HG03135 (cell line): ENCODE measurements around the gene POMC.
"Not testable (repeated sequence)": the region's sequence is repeated elsewhere in the genome, so short reads cannot be mapped to it uniquely, and the experiment has no call there.

Source experiments
- ATAC-seq: cut with Tn5 transposase; IDR thresholded peaks from one replicate; pipeline ENCODE4 v1.9.1; 2021; ENCODE audit warnings: mild to moderate bottlenecking, moderate library complexity; ENCODE audit not compliant: unreplicated experiment

The POMC gene

DNA sequence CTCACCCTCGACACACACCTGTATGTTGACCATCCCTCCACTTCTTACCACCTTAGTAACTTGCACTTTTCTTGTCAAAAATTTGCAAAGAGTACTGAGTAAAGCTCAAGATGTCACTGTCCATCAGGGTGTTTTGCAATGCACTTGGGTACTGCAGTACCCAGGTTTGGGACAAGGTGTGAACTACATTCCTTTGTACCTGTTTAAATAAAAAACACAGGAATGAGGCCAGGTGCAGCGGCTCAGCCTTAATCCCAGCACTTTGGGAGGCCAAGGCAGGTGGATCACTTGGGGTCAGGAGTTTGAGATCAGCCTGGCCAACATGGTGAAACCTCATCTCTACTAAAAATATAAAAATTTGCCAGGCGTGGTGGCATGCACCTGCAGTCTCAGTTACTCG, 27.8 kb downstream of the POMC start:
- not testable (repeated sequence) for ATAC-seq

DNA sequence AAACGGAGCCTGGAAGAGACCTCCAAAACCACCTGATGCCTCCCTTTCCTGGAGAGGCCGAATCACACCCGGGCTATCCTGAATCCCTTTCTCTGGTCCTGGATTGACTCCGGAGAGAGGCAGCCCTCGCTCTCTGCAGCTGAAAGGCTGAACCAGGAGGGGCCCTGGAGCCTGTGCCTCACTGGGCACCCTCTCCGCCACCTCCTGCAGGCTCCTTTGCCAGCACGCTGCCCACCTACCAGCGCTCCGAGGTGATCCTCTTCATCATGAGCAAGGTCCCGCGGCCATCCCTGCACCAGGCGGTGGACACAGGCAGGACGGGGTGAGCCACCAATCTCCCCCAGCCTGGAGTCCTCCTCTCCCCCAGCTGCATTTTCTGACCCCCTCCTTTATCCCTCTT, 35.7 kb downstream of the POMC start:
- ATAC-seq = no peak

DNA sequence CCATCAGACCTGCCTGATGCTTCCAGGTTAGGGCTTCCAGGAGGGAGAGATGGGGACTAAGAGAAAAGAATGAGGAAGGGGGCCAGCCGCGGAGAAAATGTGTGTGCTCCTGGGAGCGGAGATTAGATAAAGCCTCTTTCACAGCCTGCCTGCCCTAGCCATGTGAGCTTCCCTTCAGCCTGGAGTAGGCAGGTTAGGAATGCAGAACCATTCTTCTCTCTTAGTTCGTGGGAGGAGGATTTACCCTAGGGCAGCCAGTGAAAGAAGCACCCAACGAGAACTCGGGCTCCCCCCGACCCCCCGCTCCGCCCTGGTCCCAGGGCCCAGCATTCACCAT, 36.1 kb downstream of the POMC start:
- no peak for ATAC-seq

DNA sequence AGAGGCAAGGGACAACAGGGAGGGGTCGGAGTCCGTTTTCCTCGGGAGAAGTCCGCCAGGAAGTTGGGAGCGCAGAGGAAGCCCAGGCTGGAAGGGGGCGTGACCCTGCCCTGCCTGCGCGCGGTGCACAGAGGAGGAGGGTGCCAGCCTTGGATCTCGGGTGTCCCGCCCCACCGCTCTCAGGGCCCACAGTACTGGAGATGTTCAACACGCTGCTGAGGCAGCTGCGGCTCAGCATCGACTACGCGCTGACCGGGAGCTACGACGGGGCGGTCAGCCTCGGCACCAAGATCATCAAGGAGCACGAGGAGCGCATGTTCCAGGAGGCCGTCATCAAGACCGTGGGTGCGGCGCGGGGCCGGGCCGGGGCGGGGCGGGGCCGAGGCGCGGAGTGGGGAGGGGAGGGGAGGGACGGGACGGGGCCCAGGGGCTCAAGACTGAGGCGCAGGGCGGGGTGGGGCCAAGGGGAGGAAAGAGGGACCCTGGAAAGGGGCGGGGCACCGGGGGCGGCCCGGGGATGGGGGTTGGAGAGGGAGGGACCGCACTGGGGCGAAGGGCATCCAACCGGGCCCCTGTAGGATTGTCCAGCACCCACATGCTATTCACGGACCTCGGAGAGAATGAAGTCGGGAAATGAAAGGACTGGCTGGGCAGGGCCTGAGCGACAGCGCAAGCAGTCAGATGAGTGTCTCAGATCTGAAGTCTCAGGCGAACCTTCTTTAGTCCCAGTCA, 36.6 kb downstream of the POMC start:
- ATAC-seq = no peak

DNA sequence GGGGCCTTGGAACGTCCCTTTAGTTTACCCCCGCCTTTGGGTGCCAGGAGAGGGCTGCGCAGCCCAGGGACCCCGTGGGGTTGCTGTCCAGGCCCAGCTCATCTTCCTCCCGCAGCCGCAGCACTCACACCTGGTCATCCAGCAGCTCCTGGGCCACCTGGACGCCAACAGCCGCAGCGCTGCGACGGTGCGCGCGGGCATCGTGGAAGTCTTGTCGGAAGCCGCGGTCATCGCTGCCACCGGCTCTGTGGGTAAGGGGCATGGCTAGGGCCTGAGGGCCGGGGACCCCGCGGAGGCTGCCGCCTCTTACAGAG, 37.2 kb downstream of the POMC start:
- no peak for ATAC-seq

DNA sequence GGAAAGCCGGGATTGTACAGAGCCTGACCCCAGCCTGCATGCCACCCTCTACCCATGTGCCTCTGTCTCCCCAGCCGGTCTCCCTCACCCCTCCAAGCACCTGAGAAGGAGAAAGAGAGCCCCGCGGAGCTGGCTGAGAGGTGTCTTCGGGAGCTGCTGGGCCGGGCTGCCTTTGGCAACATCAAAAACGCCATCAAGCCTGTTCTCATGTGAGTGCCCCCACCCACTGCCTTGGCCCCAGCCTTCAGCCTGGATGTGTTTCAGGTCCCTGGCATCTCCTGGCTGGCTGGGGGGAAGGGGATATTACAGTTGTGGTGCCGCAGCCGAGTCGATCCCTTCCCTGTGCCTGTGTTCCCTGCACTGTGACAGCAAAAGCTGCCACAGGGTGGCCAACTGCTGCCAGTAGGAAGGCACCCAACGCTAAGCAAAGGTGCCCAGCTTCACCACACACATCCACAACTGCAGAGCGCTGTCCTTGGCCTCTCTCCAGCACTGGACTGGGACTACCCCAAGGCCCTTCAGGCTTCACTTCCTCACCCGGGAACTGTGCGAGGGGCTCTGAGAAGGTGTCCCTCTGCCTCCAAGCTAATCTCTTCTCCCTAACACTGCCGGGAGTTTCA, 38.4 kb downstream of the POMC start:
- ATAC-seq = no peak

DNA sequence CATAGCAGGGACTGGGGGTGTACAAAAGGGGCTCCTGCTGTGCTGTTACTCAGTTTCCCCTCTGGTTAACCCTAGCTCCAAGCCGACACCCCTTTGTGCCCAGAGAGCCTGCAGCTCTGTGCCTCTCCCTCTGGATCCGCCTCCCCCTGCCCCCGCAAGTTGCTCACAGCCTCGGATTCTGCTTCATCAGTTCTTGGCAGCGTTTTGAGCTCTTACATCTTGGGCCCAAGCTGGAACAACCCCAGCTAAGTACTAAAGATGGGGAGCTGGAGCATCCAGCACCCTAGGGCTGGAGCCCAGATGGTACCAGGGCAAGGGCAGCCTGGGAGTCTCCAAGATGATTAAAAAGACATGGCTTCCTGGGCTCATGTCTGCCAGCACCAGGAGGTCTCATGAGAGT, 40.7 kb downstream of the POMC start:
- no peak for ATAC-seq

DNA sequence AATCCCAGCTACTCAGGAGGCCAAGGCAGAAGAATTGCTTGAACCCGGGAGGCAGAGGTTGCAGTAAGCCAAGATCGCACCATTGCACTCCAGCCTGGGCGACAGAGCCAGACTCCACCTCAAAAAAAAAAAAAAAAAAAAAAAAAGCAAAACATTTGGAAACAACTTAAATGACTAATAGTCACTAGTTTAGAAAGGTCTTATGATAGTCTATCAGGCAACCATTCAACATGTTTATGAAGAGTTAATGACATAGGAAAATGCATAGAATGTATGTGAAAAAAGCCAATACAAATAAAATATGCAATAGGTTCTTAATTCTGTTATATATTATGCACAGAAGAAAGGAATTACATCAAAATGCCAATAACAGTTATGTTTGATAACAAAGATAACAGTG, 41.3 kb downstream of the POMC start:
- ATAC-seq = not testable (repeated sequence)

DNA sequence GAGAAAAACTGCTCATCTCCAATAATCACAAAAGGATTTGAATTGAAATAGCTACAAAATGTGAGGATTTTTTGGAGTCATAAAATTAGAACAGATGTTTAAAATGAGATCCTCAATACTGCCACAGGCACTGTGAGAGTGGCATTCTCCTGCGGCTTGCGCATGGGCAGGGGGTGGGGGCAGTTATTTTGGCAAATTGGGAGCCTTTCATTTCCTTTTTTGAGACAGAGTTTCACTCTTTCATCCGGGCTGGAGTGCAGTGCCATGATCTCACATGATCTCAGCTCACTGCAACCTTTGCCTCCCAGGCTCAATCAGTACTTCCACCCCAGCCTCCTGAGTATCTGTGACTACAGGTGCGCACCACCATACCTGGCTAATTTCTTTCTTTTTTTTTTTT, 42.4 kb downstream of the POMC start:
- no peak for ATAC-seq

DNA sequence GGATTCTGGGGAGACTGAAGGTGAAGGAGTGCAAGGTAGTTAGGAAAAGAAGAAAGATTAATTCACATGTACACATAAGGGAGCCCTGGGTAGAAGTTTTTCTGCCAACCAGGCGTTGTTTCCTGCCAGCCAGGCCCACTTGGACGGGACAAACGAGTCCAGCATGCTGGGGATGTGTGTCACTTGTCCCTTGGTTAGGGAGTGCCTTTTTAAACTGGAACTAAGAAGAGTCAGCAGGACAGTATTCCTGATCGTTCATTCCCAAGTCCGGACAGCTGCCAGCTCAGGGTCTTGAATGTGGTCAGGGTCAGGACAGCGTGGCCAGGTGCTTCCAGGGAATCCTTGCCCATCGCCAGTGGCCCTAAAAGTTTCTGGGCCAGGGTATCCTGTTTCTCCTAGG, 43.2 kb downstream of the POMC start:
- no peak for ATAC-seq

DNA sequence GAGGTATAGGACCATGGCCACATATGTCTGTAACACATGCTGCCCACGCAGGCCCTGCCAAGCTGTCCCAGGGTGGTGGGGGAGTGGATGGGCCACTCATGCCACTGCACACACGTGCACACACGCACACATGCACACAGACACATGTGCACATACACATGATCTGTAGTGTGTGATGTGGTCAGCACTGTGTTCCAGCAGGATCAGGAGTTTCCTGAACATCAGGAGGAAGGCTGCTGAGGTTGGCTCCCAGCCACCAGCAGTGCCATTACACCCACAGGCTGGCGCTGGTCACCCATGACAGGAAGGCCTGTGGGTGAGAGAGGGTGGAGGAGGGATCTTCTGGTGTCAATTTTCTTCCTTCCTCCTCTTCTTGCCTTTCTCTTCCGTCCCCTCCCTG, 44.7 kb downstream of the POMC start:
- no peak for ATAC-seq

DNA sequence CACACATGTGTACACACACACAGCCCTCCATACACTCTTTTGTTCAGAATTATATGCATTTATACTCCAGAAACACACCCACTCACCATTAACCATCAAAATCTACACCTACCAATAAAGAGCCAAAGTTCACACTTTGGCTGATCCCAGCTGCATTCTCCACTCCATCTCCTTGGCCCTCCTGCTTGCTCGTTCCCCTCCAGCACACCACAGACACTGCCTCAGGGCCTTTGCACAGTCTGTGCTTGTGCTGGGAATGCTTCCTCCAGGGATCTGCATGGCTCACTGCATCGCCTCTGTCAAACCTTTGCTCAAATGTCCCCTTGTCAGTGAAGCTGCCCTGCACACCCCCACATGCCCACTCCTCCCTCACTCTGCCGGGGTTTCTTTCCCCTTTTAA, 46.0 kb downstream of the POMC start:
- no peak for ATAC-seq

DNA sequence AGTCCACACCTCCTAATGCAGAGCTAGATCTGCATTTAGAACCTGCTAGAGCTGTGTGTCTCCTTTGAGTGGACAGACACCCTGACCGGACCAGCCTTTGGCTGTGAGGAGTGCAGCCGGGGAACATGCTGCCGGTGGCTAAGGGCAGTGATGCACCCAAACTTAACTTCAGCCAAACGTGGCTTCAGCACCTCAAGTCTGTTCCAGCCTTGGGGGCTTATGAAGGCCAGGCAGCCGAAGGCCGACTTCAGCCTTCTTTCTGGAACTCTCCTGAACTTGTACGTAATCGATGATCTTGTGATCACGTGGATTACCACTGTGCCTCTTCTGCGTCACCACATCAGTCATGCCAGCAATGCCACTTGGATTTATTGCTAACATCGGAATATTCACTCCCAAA, 49.1 kb downstream of the POMC start:
- ATAC-seq = no peak

DNA sequence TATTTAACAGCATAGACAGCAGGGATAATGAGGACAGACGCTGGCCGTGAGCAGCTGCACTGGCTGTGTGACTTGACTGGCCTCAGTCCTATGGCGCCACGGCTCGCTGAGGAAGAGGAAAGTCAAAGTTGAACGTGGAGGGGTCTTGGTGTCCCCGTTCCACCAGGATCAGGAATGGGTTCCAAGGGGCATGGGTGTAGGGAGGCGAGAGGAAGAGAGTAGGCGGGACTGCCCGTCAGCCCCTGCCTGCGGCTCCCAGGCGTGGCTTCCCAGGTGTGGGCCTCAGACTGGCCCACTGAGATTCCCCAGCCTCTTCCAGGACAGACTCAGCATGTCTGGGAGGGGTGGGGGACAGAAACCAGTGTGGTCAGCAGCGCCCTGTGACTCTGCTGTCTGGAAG, 51.4 kb downstream of the POMC start:
- ATAC-seq = no peak

DNA sequence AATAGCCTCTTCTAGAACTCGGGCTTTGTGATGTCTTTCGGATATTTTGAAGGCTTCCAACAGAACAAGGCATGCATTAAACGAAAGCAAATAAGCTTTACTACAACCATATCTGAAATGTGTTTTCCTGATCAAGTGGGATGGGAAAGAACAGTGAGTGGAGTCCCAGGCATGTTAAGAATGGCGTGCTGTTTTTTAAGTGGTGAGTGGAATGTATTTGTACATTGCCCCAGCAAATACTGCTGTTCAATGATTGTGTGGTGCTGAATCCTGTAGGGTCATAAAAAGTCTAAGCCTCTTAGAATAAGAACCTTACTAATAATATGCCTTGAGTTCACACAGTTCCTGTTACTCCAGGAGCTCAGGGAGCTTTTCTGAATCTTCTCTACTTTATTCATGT, 52.5 kb downstream of the POMC start:
- no peak for ATAC-seq

DNA sequence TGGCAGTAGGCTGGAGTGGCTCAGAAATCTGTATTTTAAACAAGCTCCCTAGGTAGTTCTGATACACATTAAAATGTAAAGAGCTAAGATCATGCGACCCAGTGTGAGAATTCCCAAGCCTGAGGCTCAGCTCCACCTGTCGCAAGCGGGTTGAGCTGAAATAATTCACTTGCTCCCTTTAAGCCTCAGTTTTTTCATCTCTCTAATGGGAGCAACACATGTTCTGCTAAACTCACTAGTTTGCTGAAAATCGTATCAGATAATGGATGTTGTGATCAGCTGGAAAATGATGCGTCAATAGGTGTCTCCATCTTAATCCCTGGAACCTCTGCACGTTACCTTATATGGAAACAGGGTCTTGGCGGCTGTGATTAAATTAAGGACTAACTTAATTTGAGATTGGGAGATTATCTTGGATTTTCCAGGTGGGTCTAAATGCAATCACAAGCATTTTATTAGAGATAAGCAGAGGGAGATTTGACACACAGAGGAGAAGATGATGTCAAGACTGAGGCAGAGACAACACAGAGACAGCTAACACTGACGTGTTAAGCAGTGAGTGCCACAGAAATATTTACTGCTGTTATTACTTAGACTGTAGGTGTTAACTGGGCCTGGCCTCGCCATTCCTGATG, 53.0 kb downstream of the POMC start:
- ATAC-seq = no peak

DNA sequence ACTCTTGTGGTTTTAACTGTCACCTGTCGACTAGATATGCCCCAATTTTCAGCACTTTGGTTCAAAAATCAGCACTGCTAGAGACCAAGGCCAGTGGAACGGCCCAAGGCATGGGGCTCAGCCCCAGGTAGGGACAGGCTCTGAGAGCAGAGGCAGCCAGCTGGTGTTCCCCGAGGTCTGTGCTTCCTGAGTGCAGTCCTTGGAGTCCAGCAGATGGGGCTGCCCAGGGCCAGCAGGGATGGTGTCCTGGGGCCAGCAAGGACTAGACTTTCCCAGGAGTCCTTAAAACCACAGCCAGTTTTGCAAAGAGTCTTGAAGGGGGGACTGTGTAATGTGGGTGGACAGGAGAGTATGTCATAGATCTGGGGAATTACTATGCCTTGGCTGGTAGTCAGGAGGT, 56.3 kb downstream of the POMC start:
- no peak for ATAC-seq
